ENCODE results near the gene OR2AT4. TPM values are rescaled to one million over a fixed set of nuclear protein-coding genes. Genes with fewer than 3 reads are reported as not detected.

OR2AT4 gene
- total RNA-seq, 4 donors from 2014 or later: not detected

GRCh38 chr11:75068559-75068958, 28.1 kb downstream of the OR2AT4 start:
- no peak for ATAC-seq (ENCODE audit: low FRiP score)
- TF ChIP-seq, protein P1, sequence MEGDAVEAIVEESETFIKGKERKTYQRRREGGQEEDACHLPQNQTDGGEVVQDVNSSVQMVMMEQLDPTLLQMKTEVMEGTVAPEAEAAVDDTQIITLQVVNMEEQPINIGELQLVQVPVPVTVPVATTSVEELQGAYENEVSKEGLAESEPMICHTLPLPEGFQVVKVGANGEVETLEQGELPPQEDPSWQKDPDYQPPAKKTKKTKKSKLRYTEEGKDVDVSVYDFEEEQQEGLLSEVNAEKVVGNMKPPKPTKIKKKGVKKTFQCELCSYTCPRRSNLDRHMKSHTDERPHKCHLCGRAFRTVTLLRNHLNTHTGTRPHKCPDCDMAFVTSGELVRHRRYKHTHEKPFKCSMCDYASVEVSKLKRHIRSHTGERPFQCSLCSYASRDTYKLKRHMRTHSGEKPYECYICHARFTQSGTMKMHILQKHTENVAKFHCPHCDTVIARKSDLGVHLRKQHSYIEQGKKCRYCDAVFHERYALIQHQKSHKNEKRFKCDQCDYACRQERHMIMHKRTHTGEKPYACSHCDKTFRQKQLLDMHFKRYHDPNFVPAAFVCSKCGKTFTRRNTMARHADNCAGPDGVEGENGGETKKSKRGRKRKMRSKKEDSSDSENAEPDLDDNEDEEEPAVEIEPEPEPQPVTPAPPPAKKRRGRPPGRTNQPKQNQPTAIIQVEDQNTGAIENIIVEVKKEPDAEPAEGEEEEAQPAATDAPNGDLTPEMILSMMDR (IDR thresholded peaks at IDR 0.05): no peak
- no peak for DNase-seq (ENCODE audit: low spot score)

- TF ChIP-seq, protein P1 (IDR thresholded peaks at IDR 0.05): no peak
- ATAC-seq (ENCODE audit: low FRiP score): no peak
Observed at GRCh38 chr11:75066061-75066460, 30.6 kb downstream of the OR2AT4 start.

GRCh38 chr11:75063741-75064314, 32.8 kb downstream of the OR2AT4 start:
- DNase-seq (ENCODE audit: low spot score) (no peak), ATAC-seq (ENCODE audit: low FRiP score) (no peak)
- TF ChIP-seq, protein P1 (IDR thresholded peaks at IDR 0.05): no peak

More at GRCh38 chr11:75066061-75066460, 30.6 kb downstream of the OR2AT4 start:
- DNase-seq (ENCODE audit: low spot score): no peak

GRCh38 chr11:75059299-75059698, 37.4 kb downstream of the OR2AT4 start:
- DNase-seq (ENCODE audit: low spot score) (no peak), ATAC-seq (ENCODE audit: low FRiP score) (no peak)
- TF ChIP-seq, protein P1 (IDR thresholded peaks at IDR 0.05): no peak

DNA sequence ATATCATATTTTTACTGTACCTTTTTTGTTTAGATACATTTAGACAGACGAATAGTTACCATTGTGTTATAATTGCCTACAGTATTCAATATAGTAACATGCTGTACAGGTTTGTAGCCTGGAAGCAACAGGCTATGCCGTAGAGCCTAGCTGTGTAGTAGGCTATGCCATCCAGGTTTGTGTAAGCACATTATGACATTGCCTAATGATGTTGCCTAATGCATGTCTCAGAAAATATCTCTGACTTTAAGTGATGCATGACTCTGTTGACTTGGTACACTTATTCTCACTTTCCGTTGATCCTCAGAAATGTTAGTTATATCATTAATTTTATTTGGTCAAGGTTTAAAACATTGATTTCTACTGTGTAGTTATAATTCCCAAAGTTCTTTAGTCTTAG, 39.9 kb downstream of the OR2AT4 start:
- DNase-seq (ENCODE audit: low spot score) (no peak), ATAC-seq (ENCODE audit: low FRiP score) (no peak)
- TF ChIP-seq, protein P1 (IDR thresholded peaks at IDR 0.05): no peak

DNA sequence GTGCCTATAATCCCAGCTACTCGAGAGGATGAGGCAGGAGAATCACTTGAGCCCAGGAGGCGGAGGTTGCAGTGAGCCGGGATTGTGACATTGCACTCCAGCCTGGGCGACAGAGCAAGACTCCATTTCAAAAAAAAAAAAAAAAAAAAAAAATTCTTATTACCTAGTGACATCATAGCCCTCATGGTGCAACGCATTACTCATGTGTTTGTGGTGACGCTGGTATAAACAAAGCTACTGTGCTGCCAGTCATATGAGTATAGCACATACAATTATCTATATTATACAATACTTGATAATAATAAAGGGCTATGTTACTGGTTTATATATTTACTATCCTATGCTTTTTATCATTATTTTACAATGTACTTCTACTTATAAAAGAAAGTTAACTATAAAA, 41.2 kb downstream of the OR2AT4 start:
- ATAC-seq (ENCODE audit: low FRiP score) (no peak), DNase-seq (ENCODE audit: low spot score) (no peak)
- TF ChIP-seq, protein P1 (IDR thresholded peaks at IDR 0.05): no peak

- no peak for DNase-seq (ENCODE audit: low spot score)
- TF ChIP-seq, protein P1 (IDR thresholded peaks at IDR 0.05): no peak
- ATAC-seq (ENCODE audit: low FRiP score): no peak
Observed at GRCh38 chr11:75052457-75052856, 44.2 kb downstream of the OR2AT4 start.
